ENCODE results near the gene CPT1A. TPM values are rescaled to one million over a fixed set of nuclear protein-coding genes. Genes with fewer than 3 reads are reported as not detected.

Gene CPT1A
- total and polyA plus RNA-seq, 9 donors = 25.3 to 87.1 (median 44.3) TPM

- Histone ChIP-seq H3K4me3 (no peak overlapping the region), H3K27ac (no peak overlapping the region), H3K27me3 (no peaks in the 10 kb centered on the region), H3K4me1 (ENCODE audit: insufficient read depth) (peaks cover 3% of the 10 kb centered on the region), H3K9me3 (no peaks in the 10 kb centered on the region), H3K36me3 (no peaks in the 10 kb centered on the region)
- DNase-seq = no peak
- intact Hi-C loops (cut with DNase I) = no loop called here
- TF ChIP-seq POLR2A (IDR thresholded peaks at IDR 0.05) = no peak
- no peak for TF ChIP-seq CTCF (IDR thresholded peaks at IDR 0.05)
- no peak for TF ChIP-seq EP300 (IDR thresholded peaks at IDR 0.05)
- 90 to 94% (median 91%) methylated on average over 11 of the region's 11 CpGs for WGBS, 3 donors
Observed at GRCh38 chr11:68865241-68865640, 23.5 kb upstream of the CPT1A start.

GRCh38 chr11:68863553-68864265 lies 22.0 kb upstream of the CPT1A start:
- DNase-seq = no peak
- TF ChIP-seq EP300 (IDR thresholded peaks at IDR 0.05) (no peak), POLR2A (IDR thresholded peaks at IDR 0.05) (no peak), CTCF (IDR thresholded peaks at IDR 0.05) (no peak)
- no peaks in the 10 kb centered on the region for H3K9me3 ChIP-seq
- no peaks in the 10 kb centered on the region for H3K36me3 ChIP-seq
- WGBS, 3 donors = 69 to 83% (median 78%) methylated on average over 3 of the region's 3 CpGs
- no peak overlapping the region for H3K4me3 ChIP-seq
- H3K27me3 ChIP-seq = no peaks in the 10 kb centered on the region
- no peak overlapping the region for H3K27ac ChIP-seq
- peaks cover 2% of the 10 kb centered on the region for H3K4me1 ChIP-seq (ENCODE audit: insufficient read depth)
- intact Hi-C loops (cut with DNase I) = no loop called here

GRCh38 chr11:68862421-68862820 lies 20.7 kb upstream of the CPT1A start:
- TF ChIP-seq CTCF (IDR thresholded peaks at IDR 0.05) (no peak), EP300 (IDR thresholded peaks at IDR 0.05) (no peak), POLR2A (IDR thresholded peaks at IDR 0.05) (no peak)
- H3K9me3 ChIP-seq = no peaks in the 10 kb centered on the region
- H3K4me1 ChIP-seq (ENCODE audit: insufficient read depth) = peaks cover 2% of the 10 kb centered on the region
- DNase-seq = no peak
- no peak overlapping the region for H3K27ac ChIP-seq
- no peak overlapping the region for H3K4me3 ChIP-seq
- WGBS, 3 donors = 76 to 84% (median 79%) methylated on average over 6 of the region's 6 CpGs
- intact Hi-C loops (cut with DNase I) = no loop called here
- H3K27me3 ChIP-seq = no peaks in the 10 kb centered on the region
- no peaks in the 10 kb centered on the region for H3K36me3 ChIP-seq

GRCh38 chr11:68859123-68859522 lies 17.4 kb upstream of the CPT1A start:
- TF ChIP-seq POLR2A (IDR thresholded peaks at IDR 0.05) (no peak), CTCF (IDR thresholded peaks at IDR 0.05) (no peak), EP300 (IDR thresholded peaks at IDR 0.05) (no peak)
- DNase-seq = no peak
- intact Hi-C loops (cut with DNase I) = loop anchor here in 1 of 4 donors (10.0 kb wide), 1 partner anchor 404 kb away; no protein-coding TSS in a partner anchor
- peaks cover 2% of the 10 kb centered on the region for H3K4me1 ChIP-seq (ENCODE audit: insufficient read depth)
- H3K4me3 ChIP-seq = no peak overlapping the region
- 74 to 79% (median 75%) methylated on average over 8 of the region's 8 CpGs for WGBS, 3 donors
- no peak overlapping the region for H3K27ac ChIP-seq
- no peaks in the 10 kb centered on the region for H3K36me3 ChIP-seq
- no peaks in the 10 kb centered on the region for H3K9me3 ChIP-seq
- no peaks in the 10 kb centered on the region for H3K27me3 ChIP-seq

Data from ovary (tissue), 9 donors.